Activated gamma-delta T cell treated with Interleukin-2 at 50 U/mL for 16 hours (primary cell): ENCODE results near the gene PLAA.
"Not testable (repeated sequence)": the region's sequence is repeated elsewhere in the genome, so short reads cannot be mapped to it uniquely, and the experiment has no call there.

Source experiments
- DNase-seq: peaks from one replicate; pipeline ENCODE4 v3.0.0-alpha.2; 2020

The PLAA gene

GRCh38 chr9:26928902-26929495 lies 18.0 kb downstream of the PLAA start:
- DNase-seq, result no peak

- no peak for DNase-seq
Measured at GRCh38 chr9:26925609-26926008, 21.4 kb downstream of the PLAA start.

- DNase-seq, result no peak
Measured at GRCh38 chr9:26919698-26920097, 27.3 kb downstream of the PLAA start.

- no peak for DNase-seq
Measured at GRCh38 chr9:26913138-26913668, 33.8 kb downstream of the PLAA start.

- DNase-seq, result no peak
Measured at GRCh38 chr9:26904671-26905070, 42.4 kb downstream of the PLAA start.

- no peak for DNase-seq
Measured at GRCh38 chr9:26904070-26904469, 43.0 kb downstream of the PLAA start.

GRCh38 chr9:26893030-26893676 lies 53.9 kb downstream of the PLAA start:
- no peak for DNase-seq

GRCh38 chr9:26892251-26893029 lies 54.6 kb downstream of the PLAA start, which contains the start of gene CAAP1:
Gene CAAP1, minus strand, starts transcription at chr9:26892802. Its CDS starts 87 bp downstream, at chr9:26892715.
- peak; percentile 89 for DNase-seq

GRCh38 chr9:26891726-26892125 lies 55.3 kb downstream of the PLAA start:
- no peak for DNase-seq

- no peak for DNase-seq
Measured at GRCh38 chr9:26888271-26888670, 58.8 kb downstream of the PLAA start.

GRCh38 chr9:26882154-26882553 lies 64.9 kb downstream of the PLAA start:
- DNase-seq, result no peak

GRCh38 chr9:26880262-26880661 lies 66.8 kb downstream of the PLAA start:
- DNase-seq, result no peak

- DNase-seq, result not testable (repeated sequence)
Measured at GRCh38 chr9:26875155-26875554, 71.9 kb downstream of the PLAA start.

GRCh38 chr9:26870292-26870691 lies 76.8 kb downstream of the PLAA start:
- no peak for DNase-seq

GRCh38 chr9:26863074-26863473 lies 84.0 kb downstream of the PLAA start:
- DNase-seq, result no peak

- no peak for DNase-seq
Measured at GRCh38 chr9:26856413-26857032, 90.5 kb downstream of the PLAA start.
